GM19043 (cell line): ENCODE data around the gene SLC35F1.
"Not testable (repeated sequence)": the region's sequence is repeated elsewhere in the genome, so short reads cannot be mapped to it uniquely, and the experiment has no call there.

Experiments
- ATAC-seq: cut with Tn5 transposase; IDR thresholded peaks from one replicate; pipeline ENCODE4 v1.9.1; 2021; ENCODE audit warnings: low read depth; ENCODE audit not compliant: unreplicated experiment

SLC35F1 gene

DNA sequence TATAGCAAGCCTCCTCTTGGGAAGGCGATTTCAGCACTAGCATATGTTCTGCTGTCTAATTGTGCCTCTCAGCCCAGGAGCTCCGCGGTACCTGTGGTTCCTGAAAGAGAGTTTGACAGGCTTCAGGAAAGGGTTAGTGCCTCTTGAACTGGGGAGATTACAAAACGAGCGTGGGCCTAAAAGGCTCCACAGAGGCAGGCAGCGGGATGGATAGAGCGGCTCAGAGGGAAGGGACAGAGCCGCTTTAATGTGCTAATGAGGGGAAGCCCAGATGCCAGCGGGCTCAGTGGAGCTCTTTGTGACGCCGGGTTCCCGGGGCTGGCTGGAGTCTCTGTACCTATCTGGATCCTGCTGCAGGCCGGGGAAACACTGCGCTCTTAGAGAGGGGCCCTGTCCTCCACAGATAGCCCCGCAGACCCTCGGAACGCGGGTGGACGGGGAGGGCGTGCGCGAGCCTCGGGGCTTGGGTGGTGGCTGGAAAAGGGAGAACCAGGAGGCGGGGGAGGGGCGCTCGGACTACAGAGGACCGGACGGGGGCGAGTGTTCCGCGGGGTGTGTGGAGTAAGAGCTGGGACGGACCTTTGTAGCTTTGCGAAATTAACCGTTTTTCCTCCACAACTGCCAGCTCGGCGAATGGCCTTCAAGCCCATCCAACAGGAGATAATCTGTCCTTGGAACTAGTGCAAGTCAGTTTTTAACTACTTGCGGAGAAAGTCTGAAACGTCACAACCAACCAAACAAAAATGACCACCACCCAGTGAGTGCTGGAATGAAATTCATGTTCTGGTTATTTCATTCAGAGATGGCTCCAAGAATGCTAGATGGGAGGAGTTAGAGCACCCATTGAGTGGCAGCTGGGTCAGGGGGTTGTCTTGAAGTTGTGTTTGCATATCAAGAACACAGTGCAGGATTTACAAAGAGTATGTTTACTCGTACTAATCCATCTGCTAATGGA lies 13.0 kb downstream of the SLC35F1 start:
- no peak for ATAC-seq

GRCh38 chr6:117924690-117925089 lies 17.6 kb downstream of the SLC35F1 start:
- no peak for ATAC-seq

GRCh38 chr6:117927866-117928265 lies 20.8 kb downstream of the SLC35F1 start:
- ATAC-seq, result no peak

DNA sequence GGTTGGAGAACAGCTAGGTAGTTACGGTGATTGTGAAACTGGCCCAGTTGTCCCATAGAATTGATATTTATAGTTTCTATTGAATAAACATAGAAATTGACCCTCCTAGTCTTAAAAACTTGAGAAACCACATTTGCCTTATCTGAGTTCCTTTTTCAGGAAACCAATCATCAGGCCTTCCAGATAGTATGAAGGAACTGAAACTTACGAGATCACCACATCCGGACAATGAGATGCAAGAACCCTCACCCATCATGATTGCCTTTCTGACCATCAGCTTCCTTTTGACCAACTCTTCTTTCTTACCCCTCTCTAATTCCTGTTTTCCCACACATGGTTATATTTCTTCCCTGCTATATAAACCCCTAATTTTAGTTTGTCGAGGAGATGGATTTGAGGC lies 21.8 kb downstream of the SLC35F1 start:
- no peak for ATAC-seq

GRCh38 chr6:117929501-117929900 lies 22.4 kb downstream of the SLC35F1 start:
- ATAC-seq, result no peak

- no peak for ATAC-seq
Observed at GRCh38 chr6:117930645-117931044, 23.6 kb downstream of the SLC35F1 start.

DNA sequence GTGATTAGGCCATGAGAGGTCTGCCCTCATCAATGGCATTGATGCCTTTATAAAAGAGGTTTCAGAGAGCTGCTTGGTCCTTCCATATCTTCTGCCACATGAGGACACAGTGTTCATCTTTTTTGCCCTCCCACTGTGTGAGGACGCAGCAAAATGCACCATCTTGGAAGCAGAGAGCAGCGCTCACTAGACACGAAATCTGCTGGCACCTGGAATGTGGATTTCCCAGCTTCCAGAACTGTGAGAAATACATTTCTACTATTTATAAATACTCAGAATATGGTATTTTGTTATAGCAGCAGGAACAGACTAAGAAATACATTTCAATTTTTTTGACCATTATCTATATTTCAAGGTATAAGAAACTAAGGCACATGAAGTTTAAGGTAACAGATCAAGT lies 24.9 kb downstream of the SLC35F1 start:
- no peak for ATAC-seq

- no peak for ATAC-seq
Observed at GRCh38 chr6:117932676-117933075, 25.6 kb downstream of the SLC35F1 start.

- ATAC-seq, result no peak
Observed at GRCh38 chr6:117933471-117933870, 26.4 kb downstream of the SLC35F1 start.

- ATAC-seq, result no peak
Observed at GRCh38 chr6:117938311-117938995, 31.4 kb downstream of the SLC35F1 start.

DNA sequence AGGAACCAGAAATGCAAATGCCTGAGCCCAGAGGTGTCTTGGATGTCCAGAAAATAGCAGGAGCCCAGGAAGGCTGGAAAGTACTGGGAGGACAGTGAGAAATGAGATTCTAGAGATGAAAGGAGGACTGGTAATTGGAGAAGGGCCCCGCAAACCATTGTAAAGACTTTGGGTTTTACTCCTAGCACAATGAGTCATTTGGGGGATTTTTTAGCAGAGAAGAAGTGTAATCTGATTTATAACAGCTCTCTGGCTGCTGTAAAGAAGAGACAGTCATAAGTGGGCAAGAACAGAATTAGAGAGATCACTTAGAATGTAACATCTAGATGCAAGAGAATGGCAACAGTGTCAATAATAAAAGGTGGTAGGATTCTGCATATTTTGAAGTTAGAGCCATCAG lies 40.2 kb downstream of the SLC35F1 start:
- no peak for ATAC-seq

GRCh38 chr6:117951783-117952182 lies 44.7 kb downstream of the SLC35F1 start:
- ATAC-seq, result no peak

DNA sequence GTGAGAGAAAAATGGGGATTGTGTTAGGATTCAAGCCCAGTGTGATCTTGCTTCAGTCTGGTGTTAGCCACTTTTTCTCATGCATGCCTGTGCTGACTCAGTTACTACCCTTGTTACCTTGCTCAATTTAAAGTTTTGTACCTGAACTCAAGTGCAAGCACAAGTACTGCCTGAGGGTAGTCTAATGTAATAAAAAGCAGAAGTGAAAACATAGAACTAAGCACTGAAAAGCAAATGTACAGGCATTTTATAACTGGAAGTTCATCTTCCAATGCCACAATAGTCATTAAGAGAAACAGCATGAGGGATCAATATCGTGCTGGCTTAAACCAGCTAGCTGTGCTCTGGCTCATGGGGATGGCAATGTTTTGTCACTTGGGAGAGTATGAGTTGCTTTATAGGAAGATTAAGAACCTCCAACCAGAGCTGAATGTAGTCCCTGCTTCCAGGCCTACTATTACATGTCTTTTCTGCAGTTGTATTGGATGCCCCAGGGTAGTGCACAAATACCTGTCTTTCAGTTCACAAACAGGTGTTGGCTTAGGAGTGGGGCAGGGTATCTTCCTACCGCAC lies 48.7 kb downstream of the SLC35F1 start:
- ATAC-seq, result no peak

GRCh38 chr6:117956386-117956785 lies 49.3 kb downstream of the SLC35F1 start:
- no peak for ATAC-seq

DNA sequence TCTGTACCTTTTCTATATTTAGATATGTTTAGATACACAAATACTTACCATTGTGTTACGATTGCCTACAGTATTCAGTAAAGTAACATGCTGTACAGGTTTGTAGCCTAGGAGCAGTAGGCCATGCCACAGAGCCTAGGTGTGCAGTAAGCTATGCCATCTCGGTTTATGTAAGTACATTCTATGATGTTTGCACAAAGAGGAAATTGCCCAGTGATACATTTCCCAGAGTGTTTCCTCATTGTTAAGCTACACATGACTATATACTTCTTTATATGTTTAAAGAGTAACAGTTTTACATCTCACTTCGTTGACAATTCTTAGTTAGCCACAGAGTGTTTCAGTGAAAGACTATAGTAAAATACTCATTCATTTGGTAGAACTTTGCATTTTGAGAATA lies 51.5 kb downstream of the SLC35F1 start:
- ATAC-seq, result no peak

GRCh38 chr6:117960877-117961276 lies 53.8 kb downstream of the SLC35F1 start:
- no peak for ATAC-seq

DNA sequence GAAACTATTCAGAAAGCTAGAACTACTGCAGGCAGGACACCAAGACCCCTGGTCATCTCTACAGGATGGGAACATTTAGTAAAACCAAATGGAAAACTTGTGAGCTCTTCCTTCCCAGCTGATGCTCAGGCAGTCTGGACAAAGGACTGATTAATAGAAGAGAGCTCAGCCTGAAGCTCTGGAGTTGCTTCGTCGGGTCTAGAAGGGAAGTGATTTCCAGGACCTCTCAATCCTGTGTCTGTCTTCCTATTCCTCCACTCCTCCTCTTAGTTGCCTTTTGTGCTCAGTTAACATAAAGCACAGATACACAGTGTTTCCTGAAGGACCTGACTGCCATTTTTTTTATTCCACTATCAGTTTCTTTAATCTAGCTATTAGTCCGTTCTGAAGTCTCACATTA lies 54.2 kb downstream of the SLC35F1 start:
- no peak for ATAC-seq

DNA sequence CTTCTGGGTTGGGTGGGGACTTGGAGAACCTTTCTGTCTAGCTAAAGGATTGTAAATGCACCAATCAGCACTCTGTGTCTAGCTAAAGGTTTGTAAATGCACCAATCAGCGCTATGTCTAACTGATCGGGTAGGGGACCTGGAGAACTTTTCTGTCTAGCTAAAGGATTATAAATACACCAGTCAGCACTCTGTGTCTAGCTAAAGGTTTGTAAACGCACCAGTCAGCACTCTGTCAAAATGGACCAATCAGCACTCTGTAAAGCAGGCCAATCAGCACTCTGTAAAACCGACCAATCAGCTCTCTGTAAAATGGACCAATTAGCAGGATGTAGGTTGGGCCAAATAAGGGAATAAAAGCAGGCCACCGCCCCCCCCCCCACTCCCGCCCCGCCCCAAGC lies 58.7 kb downstream of the SLC35F1 start:
- ATAC-seq, result not testable (repeated sequence)

DNA sequence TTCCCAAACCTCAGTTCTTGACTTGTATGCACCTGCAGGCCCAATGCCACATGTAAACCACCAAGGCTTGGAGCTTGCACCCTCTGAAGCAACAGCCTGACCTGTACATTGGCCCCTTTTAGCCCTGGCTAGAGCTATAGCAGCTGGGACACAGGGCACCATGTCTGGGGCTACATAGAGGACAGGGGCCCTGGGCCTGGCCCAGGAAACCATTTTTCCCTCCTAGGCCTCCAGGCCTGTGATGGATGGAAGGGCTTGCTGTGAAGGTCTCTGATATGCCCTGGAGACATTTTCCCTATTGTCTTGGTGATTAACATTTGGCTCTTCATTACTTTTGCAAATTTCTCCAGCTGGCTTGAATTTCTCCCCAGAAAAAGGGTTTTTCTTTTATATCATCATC lies 64.6 kb downstream of the SLC35F1 start:
- ATAC-seq, result no peak

GRCh38 chr6:117974914-117975627 lies 68.0 kb downstream of the SLC35F1 start:
- ATAC-seq, result no peak
